Measurements from ENCODE around the gene TMEM171. TPM values are rescaled to one million over a fixed set of nuclear protein-coding genes. Genes with fewer than 3 reads are reported as not detected.

TMEM171 gene
- total and polyA plus RNA-seq, 9 of the 15 experiments (the other 6 are each of a cell fraction or from before 2014, with no cell fraction given), result 0.08 TPM; not detected in 8

- TF ChIP-seq MLLT1 (IDR thresholded peaks at IDR 0.05) (no peak), ZNF124 (CRISPR knock-in tag; IDR thresholded peaks at IDR 0.05) (no peak), ZNF696 (CRISPR knock-in tag; conservative IDR thresholded peaks at IDR 0.05) (no peak), KLF1 (tag; IDR thresholded peaks at IDR 0.05) (no peak), E2F4 (CRISPR knock-in tag; IDR thresholded peaks at IDR 0.05; ENCODE audit: low read depth) (no peak), KDM2B (CRISPR knock-in tag; IDR thresholded peaks at IDR 0.05) (no peak), ZBTB7A (IDR thresholded peaks at IDR 0.05; ENCODE audit: borderline replicate concordance, control insufficient read depth, low read depth, low read length) (no peak), ZNF444 (CRISPR knock-in tag; IDR thresholded peaks at IDR 0.05) (no peak), NFE2 (IDR thresholded peaks at IDR 0.05; ENCODE audit: low read depth) (peak; percentile 68), NONO (IDR thresholded peaks at IDR 0.05; ENCODE audit: low read depth in 2 of 2, low read length in 1 of 2) (no peak), TCFL5 (CRISPR knock-in tag; conservative IDR thresholded peaks at IDR 0.05) (no peak), ZMIZ1 (IDR thresholded peaks at IDR 0.05; ENCODE audit: low read depth in 2 of 2, low read length in 2 of 2) (no peak), PCBP1 (IDR thresholded peaks at IDR 0.05; ENCODE audit: low read depth, low read length, poor library complexity, severe bottlenecking) (no peak), NR3C1 (CRISPR knock-in tag; IDR thresholded peaks at IDR 0.05) (no peak), NCOA1 (IDR thresholded peaks at IDR 0.05; ENCODE audit: low read depth) (no peak), RB1 (IDR thresholded peaks at IDR 0.05; ENCODE audit: low read depth) (no peak), ZNF589 (CRISPR knock-in tag; IDR thresholded peaks at IDR 0.05; ENCODE audit: low read depth) (no peak), KAT2B (IDR thresholded peaks at IDR 0.05; ENCODE audit: low read depth, low read length) (no peak), ZNF707 (CRISPR knock-in tag; conservative IDR thresholded peaks at IDR 0.05) (no peak), MAFG (tag; conservative IDR thresholded peaks at IDR 0.05) (0 out of 2 replicates have a peak, but pooled peaks have one; percentile 40), ZNF436 (CRISPR knock-in tag; IDR thresholded peaks at IDR 0.05) (no peak), GMEB1 (CRISPR knock-in tag; IDR thresholded peaks at IDR 0.05) (no peak)
Observed at GRCh38 chr5:73115399-73116051, 4.8 kb upstream of the TMEM171 start (continued).
